Upper lobe of right lung (tissue), 1 donor: ENCODE data around the gene P2RY14. TPM values are rescaled to one million over a fixed set of nuclear protein-coding genes. Genes with fewer than 3 reads are reported as not detected.

Experiments
- ATAC-seq: fragments of 200-7000 bp; cut with Tn5 transposase; one replicate; pipeline ENCODE4 v1.9.1; 2020; ENCODE audit warnings: mild to moderate bottlenecking, moderate library complexity
- DNase-seq: peaks from one replicate; pipeline ENCODE4 v3.0.0-alpha.2; 2020
- H3K27ac ChIP-seq: fragments of 200-600 bp; one replicate; pipeline ENCODE4 v1.8.0; 2022
- H3K27me3 ChIP-seq: fragments of 200-600 bp; one replicate; pipeline ENCODE4 v1.8.0; 2022; ENCODE audit warnings: mild to moderate bottlenecking
- H3K36me3 ChIP-seq: fragments of 200-600 bp; one replicate; pipeline ENCODE4 v1.8.0; 2022
- H3K4me1 ChIP-seq: fragments of 200-600 bp; one replicate; pipeline ENCODE4 v1.8.0; 2022
- H3K4me3 ChIP-seq: fragments of 200-600 bp; one replicate; pipeline ENCODE4 v1.8.0; 2022; ENCODE audit warnings: mild to moderate bottlenecking
- H3K9me3 ChIP-seq: fragments of 200-600 bp; one replicate; pipeline ENCODE4 v1.8.0; 2022
- intact Hi-C: fragments of 100-400 bp; cut with DNase I; formaldehyde crosslinking; loops from one replicate; pipeline ENCODE4 v1.11.0; 2022
- total RNA-seq: library from RNA; stranded (reverse); fragmentation: NEBNext Ultra II Directional; extraction: Animal tissue kit (Norgen Biotek cat#: 25700); gene quantifications from one replicate; pipeline ENCODE4 v1.2.1, GENCODE V29; 2021
- TF ChIP-seq, protein P1 (sequence below): fragments of 200-600 bp; IDR thresholded peaks from one replicate; pipeline ENCODE4 v1.8.0; 2022; ENCODE audit warnings: antibody characterized with exemption
- donor health status: DM: no; HTN: yes; CAD: no; lungs with severe emphysema.

Gene P2RY14
- total RNA-seq, 1 donor from 2014 or later: 7.2 TPM

DNA sequence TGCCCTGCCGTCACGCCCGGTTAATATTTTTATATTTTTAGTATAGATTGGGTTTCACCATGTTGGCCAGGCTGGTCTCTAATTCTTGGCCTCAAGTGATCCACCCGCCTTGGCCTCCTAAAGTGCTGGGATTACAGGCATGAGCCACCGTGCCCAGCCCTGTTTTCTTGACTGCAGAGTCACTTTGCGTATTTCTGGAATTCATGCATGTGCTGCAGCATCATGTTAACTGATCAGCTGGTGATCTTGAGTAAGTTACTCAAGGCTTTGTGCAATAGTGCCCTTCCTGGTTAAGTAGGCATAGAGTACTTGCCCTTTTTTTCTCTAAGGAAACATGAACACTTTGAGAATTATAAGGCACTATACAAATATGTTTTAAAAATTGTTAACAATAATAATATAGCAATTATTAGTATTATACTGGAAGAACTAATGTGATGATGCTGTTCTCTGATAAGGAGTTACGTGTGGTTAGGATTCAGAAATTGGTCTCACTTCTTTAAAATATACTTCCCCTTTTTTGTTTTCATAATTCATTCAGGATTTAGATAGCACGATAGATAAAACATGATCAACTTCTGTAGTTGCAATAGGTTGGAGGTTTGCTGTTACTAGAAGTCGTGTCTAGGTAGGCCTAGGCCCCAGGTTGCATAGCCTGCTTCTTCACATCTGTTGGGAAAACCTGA is 108.9 kb downstream of the P2RY14 start:
- TF ChIP-seq, protein P1, sequence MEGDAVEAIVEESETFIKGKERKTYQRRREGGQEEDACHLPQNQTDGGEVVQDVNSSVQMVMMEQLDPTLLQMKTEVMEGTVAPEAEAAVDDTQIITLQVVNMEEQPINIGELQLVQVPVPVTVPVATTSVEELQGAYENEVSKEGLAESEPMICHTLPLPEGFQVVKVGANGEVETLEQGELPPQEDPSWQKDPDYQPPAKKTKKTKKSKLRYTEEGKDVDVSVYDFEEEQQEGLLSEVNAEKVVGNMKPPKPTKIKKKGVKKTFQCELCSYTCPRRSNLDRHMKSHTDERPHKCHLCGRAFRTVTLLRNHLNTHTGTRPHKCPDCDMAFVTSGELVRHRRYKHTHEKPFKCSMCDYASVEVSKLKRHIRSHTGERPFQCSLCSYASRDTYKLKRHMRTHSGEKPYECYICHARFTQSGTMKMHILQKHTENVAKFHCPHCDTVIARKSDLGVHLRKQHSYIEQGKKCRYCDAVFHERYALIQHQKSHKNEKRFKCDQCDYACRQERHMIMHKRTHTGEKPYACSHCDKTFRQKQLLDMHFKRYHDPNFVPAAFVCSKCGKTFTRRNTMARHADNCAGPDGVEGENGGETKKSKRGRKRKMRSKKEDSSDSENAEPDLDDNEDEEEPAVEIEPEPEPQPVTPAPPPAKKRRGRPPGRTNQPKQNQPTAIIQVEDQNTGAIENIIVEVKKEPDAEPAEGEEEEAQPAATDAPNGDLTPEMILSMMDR: no peak
- Histone ChIP-seq H3K36me3 (no peaks in the 10 kb centered on the region), H3K27ac (peak overlapping the region; percentile 55), H3K4me1 (peaks cover 4% of the 10 kb centered on the region), H3K27me3 (no peaks in the 10 kb centered on the region), H3K4me3 (no peak overlapping the region), H3K9me3 (no peaks in the 10 kb centered on the region)
- intact Hi-C loops: no loop called here
- peak; percentile 66 for DNase-seq
- ATAC-seq: peak; percentile 71

DNA sequence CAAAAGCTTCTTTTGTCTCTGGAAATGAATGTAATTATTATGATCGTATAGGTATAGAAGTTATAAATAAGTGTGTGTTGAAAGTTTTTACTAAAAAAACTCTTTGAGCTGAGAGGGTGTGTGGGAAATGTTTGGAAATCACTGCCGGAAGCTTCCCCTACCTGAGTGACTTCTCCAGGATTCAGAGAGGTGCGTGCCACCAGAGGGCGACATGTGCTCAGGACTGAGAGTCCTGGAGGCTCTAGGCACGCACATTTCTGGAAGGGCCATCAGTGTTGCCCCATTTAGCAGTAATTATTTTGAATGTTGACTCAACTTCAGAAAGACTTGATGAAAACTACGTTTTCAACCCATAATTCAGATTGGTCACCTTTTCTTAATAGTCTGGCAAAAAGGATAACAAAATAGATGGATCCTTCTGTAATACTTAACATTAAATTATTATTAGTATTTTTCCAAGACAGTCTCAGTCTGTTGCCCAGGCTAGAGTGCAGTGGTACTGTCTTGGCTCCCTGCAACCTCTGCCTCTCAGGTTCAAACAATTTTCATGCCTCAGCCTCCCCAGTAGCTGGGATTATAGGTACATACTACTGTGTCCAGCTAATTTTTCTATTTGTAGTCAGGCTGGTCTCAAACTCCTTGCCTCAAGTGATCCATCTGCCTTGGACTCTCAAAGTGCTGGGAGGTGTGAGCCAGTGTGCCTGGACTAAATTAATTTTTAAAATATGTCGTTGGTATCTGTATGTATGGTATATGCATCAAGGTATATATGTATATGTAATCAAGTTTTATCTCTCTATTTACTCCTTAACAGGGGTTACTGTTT is 109.9 kb downstream of the P2RY14 start:
- H3K4me3 ChIP-seq: no peak overlapping the region
- H3K9me3 ChIP-seq: no peaks in the 10 kb centered on the region
- peaks cover 4% of the 10 kb centered on the region for H3K4me1 ChIP-seq
- TF ChIP-seq, protein P1: peak; percentile 79
- no peaks in the 10 kb centered on the region for H3K36me3 ChIP-seq
- no peaks in the 10 kb centered on the region for H3K27me3 ChIP-seq
- DNase-seq (peak; percentile 93), ATAC-seq (peak; percentile 90)
- peak overlapping the region; percentile 55 for H3K27ac ChIP-seq
- intact Hi-C loops: no loop called here

DNA sequence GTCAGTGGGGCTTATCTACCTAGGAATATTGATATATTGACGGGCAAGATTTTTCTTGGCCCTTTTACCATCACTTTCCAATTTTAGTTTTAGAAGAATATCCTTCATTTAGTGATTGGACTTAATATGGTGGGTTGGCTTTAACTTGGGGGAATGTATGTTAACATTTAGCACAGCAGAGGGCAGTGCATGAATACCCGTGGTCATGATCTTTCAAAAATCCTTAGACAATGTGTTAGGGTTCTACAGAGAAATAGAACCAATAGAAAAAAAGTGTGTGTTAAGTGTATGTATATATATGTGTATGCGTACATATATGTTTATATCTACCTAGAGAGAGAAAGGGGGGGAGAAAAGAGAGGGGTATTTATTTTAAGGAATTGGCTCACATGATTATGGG is 112.2 kb downstream of the P2RY14 start:
- Histone ChIP-seq H3K4me3 (no peak overlapping the region), H3K9me3 (no peaks in the 10 kb centered on the region), H3K27ac (no peak overlapping the region), H3K36me3 (no peaks in the 10 kb centered on the region), H3K27me3 (no peaks in the 10 kb centered on the region), H3K4me1 (peaks cover 4% of the 10 kb centered on the region)
- no peak for ATAC-seq
- no peak for DNase-seq
- intact Hi-C loops: no loop called here
- TF ChIP-seq, protein P1: no peak

DNA sequence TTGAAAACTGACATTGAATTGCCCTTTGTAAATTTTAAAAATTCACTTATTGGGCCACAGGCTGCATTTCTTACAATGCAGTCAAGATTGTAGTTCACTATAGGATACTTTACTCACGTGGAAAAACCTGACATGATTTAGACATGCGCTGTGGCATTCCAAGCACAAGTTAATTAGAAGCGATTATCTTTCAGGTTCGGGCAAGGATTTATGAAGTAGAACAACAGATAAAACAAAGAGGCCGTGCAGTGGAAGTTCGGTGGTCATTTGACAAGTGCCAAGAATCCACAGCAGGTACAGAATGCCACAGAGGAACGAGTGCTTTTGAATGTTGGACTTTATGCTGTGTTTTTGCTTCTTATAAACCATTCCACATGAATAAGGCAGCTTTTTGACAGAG is 113.1 kb downstream of the P2RY14 start:
- Histone ChIP-seq H3K9me3 (no peaks in the 10 kb centered on the region), H3K4me1 (peaks cover 4% of the 10 kb centered on the region), H3K27ac (no peak overlapping the region), H3K4me3 (no peak overlapping the region), H3K27me3 (no peaks in the 10 kb centered on the region), H3K36me3 (no peaks in the 10 kb centered on the region)
- DNase-seq (no peak), ATAC-seq (no peak)
- TF ChIP-seq, protein P1: no peak
- intact Hi-C loops: no loop called here

Other genes with a start within 250 kb of the P2RY14 start
- 0.69 TPM for gene MED12L, start 192.9 kb downstream of the P2RY14 start, total RNA-seq
- 3.2 TPM for gene GPR171, start 75.3 kb downstream of the P2RY14 start, total RNA-seq
- 0.67 TPM for gene GPR87, start 38.3 kb upstream of the P2RY14 start, total RNA-seq
- 8.2 TPM for gene P2RY13, start 51.0 kb upstream of the P2RY14 start, total RNA-seq
- gene P2RY12, start 106.2 kb upstream of the P2RY14 start, total RNA-seq: 3.1 TPM
- gene IGSF10, start 182.5 kb upstream of the P2RY14 start, total RNA-seq: 32.4 TPM